ENCODE data around the gene PLEKHO2.

GRCh38 chr15:64807751-64808222 lies 33.9 kb upstream of the PLEKHO2 start:
- TF ChIP-seq SPI1 (IDR thresholded peaks at IDR 0.05; ENCODE audit: borderline replicate concordance, insufficient read depth, low read depth, low read length) (no peak), CTCF (IDR thresholded peaks at IDR 0.05 in 2 of 3, conservative IDR thresholded peaks at IDR 0.05 in 1 of 3; ENCODE audit: control insufficient read depth in 2 of 3, extremely low read depth in 1 of 3, insufficient read depth in 1 of 3, low read depth in 3 of 3, low read length in 3 of 3) (no peak), ZSCAN29 (IDR thresholded peaks at IDR 0.05) (no peak), POLR2A (IDR thresholded peaks at IDR 0.05; ENCODE audit: low read depth, low read length) (no peak), CEBPB (IDR thresholded peaks at IDR 0.05; ENCODE audit: borderline replicate concordance in 1 of 2, low read depth in 2 of 2, low read length in 2 of 2) (no peak), EZH2 (IDR thresholded peaks at IDR 0.05; ENCODE audit: borderline replicate concordance, control insufficient read depth, low read depth, low read length) (no peak), TAF1 (IDR thresholded peaks at IDR 0.05; ENCODE audit: borderline replicate concordance, low read depth, low read length) (no peak)
- TF ChIP-seq, protein P1, sequence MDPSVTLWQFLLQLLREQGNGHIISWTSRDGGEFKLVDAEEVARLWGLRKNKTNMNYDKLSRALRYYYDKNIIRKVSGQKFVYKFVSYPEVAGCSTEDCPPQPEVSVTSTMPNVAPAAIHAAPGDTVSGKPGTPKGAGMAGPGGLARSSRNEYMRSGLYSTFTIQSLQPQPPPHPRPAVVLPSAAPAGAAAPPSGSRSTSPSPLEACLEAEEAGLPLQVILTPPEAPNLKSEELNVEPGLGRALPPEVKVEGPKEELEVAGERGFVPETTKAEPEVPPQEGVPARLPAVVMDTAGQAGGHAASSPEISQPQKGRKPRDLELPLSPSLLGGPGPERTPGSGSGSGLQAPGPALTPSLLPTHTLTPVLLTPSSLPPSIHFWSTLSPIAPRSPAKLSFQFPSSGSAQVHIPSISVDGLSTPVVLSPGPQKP (IDR thresholded peaks at IDR 0.05; ENCODE audit: low read depth, low read length), result no peak
